Measurements from ENCODE around the gene YLPM1. TPM values are rescaled to one million over a fixed set of nuclear protein-coding genes. Genes with fewer than 3 reads are reported as not detected.

Gene YLPM1
- polyA plus RNA-seq, 4 donors, result 66.7 to 109 (median 92.9) TPM

DNA sequence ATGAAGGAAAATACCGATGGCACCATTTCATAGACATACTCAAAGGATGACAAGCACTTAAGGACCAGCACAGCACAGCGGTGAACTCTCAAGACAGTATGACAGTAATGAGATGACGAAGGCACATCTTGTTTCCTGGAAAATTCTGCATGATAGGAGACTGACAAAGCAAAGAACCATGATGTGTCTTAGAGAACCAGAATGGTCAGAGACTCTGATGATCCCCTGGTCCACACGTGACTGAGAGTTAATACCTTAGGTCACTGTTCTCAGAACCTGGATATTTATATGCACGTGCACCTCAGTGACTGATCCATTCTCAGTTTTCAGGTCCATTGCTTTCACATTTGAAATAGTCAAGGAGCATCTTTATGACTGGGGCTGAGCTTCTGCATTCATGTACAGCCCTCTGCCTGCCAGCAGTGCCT is 77.5 kb downstream of the YLPM1 start:
- no peak for DNase-seq (ENCODE audit: low read depth in 4 of 4, low spot score in 2 of 4)

DNA sequence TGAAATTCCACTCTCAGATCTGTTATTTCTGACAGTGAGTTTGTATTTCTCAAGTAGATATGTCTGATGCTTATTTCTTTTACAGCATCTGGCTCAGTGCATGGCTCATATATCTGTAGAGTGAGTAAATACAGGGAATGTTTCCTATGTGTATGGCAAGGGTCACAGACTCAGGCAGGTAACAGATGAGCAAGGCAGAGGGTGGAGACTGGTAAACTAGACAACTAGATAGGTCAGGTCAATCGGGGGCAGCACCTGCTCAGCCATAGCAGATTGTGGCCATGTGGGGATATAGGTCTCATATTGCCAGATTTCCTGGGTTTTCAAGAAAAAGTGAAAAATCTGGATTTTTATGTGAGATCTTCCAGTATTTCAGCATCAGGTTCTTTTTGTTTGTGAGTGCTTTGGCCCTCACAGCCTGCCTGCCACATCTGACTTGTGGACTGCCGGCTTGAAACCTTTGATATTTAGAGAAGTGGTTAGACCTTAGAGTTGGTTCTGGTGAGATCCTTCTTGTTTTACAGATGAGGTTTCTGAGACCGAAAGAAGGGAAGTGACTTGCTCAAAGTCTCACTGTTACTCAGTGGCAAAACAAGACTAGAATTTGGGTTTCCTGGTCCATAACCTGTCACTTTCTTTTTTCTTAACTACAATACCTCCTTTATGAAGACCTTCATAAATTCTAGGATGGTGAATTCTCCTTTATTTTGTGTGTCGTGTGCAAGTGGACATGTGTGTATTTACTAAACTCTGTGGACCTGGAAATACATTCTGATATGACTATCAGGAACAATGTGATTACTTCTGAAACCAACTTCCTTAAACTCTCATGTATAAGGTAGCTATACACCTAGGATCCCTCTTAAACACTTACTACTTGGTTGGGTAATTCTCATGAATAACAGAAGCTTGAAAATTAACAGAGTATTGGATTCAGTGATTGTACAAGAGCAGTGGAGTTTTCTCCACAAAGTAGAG is 78.4 kb downstream of the YLPM1 start:
- no peak for DNase-seq (ENCODE audit: low read depth in 4 of 4, low spot score in 2 of 4)

DNA sequence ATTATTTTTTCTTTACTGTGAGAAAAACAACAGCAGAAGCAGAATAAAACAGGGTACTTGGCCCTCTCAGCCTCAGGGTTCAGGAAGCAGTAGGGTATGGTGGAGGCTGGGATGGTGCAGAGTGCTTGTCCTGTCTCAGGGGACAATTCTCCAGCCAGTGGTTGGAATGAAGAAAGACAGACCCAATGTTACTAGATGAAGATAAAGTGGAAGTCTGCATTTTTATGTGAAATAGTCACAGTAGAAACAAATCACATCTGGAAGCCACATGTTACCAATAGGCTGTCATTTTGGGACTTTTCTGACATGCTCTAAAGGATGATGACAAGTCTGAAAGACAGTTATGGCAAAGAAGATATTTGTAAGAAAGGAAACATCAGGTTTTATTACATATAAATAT is 80.5 kb downstream of the YLPM1 start:
- no peak for DNase-seq (ENCODE audit: low read depth in 4 of 4, low spot score in 2 of 4)

DNA sequence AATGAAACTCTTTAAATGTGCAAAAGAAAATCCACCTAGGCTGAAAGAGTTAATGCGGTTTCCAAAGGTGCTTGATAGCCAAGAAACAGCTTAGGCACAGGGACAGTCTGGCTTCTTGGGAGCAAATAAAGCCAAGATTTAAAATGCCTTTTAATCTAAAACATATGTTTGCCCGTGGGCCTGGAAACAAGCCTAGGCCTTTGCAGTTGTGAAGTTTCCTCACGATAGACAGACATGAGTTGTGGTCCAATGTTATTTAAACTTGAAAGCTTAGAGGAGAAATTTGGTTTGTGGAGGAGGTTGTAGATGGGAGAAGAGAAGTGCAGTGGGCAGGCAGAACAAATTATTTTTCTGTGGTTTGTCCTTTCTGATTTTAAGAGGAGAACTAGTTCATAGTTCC is 83.1 kb downstream of the YLPM1 start:
- no peak for DNase-seq (ENCODE audit: low read depth in 4 of 4, low spot score in 2 of 4)

DNA sequence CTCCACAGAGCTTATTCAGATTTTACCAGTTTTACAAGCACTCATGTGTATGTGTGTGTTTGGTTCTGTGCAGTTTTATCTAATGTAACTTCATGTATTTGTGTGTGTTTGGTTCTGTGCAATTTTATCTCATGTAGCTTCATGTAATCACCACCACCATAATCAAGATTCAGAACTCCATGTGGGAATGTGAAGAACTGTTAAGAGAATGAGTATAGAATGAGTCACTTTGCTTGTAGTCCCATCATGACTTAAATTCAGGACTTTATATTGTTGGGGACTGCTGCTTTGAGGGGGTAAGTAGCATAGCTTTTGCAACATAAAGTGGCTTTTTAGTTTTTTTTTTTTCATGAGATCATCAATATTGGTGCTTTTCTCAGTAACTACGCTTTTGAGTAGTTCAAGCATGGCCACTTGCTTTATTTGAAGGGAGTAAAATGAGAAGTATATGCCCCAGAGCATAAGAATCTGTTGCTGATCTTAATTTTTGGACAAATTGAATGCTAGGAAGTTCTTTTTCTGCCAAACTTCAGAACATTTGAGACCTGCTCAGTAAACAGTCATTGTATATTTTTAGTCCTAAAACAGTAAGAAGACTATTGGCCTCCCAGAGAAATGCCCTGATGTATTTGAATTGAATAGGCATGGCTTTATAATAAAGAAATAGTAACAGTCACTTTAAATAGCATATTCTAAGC is 84.0 kb downstream of the YLPM1 start:
- DNase-seq (ENCODE audit: low read depth in 4 of 4, low spot score in 2 of 4), result no peak

DNA sequence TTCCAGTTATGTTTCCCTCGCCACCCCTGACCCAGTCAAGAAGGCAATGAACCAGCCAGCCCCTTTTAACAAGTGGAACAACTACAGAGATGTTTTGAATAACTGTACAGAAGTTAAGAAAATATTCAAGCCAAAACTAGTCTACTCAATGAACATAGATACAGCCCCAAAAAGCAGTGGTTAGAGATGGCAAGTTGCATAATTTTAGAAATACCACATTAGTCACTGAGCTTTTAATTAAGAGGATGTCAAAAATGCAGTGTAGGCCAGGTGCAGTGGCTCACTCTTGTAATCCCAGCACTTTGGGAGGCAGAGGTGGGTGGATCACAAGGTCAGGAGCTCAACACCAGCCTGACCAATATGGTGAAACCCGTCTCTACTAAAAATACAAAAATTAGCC is 85.7 kb downstream of the YLPM1 start:
- no peak for DNase-seq (ENCODE audit: low read depth in 4 of 4, low spot score in 2 of 4)

DNA sequence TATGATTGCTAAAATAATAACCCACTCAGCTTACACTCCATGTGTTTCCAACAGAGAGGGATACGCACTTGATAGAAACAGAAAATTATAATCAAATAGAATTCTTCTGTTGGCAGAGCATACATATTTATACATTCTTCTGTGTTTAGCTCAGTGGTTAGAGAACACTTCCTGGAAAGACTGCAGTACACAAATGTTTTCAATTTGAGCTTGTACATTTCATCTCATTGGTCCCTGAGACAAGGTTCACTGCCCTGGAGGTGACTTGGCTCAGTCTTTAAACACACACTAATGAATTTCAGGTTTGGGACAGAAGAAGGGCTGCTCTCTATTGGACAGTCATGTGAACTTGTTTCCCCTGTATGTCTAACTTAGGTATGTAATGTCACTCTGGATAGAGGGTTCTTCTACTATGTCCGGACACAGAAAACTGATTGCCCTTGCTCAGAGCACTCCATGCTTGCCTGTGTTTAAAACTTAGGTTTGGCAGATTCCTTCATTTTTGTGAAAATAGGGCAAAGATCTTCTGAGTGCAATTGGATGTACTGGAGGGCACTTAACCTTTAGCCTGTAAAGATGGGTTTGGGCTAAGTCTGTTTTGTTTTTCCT is 89.9 kb downstream of the YLPM1 start:
- DNase-seq (ENCODE audit: low read depth in 4 of 4, low spot score in 2 of 4), result no peak

DNA sequence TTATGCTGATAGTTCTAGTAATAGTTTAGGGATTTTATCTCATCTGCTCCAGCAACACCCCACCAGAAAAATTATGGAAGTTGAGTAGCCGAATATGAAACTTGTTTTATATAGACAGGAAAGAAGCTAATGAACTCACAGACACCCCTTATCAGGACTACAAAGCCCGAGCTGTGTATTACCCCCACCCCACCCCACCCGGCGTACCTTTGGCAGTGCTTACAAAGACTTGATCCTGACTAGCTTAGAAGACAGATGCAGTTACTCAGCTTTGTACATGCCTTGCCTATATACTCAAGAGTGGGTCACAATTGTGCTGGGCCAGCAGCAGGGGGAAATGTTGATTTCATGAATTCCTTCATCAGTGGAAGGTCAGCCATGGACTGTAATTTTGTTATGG is 90.5 kb downstream of the YLPM1 start:
- DNase-seq (ENCODE audit: low read depth in 4 of 4, low spot score in 2 of 4), result no peak

DNA sequence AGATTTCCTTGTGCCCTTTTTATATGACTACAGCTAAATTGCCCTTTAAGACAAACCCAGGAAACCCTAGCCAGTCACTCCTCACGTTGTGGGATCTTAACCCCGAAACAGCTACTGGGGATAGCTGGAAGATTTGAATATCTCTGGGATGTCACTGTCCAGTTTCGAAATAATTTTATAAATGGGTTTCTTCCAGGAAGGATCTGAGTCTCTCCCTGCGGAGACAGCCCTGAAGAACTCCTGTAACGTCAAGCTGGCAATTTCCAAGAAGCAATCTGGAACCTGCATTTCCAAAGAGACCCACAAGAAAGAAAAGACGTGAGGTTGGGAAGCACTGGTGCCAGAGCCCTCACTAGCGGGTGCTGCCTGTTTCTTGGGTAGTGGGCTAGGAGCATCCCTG is 91.9 kb downstream of the YLPM1 start:
- no peak for DNase-seq (ENCODE audit: low read depth in 4 of 4, low spot score in 2 of 4)

DNA sequence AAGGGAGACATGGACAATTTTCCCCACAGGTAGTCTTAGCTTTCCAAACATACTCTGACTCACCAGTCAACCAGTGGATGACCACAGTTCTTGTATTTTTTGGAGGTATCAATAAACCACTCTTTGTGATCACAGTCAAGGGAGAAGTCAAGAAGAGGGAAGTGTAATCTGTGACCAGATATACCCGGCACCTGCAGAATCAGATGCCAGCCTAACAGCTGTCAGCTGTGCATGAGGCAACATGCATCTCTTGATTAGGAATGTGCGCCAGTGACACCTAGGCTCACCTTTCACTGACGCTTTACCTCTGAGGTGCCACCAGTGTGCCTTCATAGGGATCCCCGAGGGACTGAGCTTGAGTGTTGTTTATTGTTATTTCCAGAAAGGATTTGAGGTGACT is 92.8 kb downstream of the YLPM1 start:
- DNase-seq (ENCODE audit: low read depth in 4 of 4, low spot score in 2 of 4), result no peak

DNA sequence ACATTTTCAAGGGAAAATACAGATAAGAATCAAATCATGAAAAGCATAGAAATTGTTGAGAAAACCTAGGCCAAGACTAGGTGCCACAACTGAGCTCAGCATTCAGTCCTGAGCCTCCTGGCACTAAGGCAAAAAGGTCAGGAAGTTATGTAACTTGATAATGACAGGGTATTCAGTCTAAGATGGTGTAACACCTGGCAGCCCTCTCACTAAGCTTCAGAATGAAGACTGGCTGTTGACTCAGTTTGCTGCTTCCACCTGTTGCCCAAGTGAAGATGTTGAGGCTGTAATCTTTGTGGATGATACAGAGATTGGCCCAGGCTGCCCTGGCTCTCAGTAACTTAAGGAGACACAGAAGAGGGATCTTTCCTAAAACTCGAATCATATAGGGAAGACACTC is 93.2 kb downstream of the YLPM1 start:
- no peak for DNase-seq (ENCODE audit: low read depth in 4 of 4, low spot score in 2 of 4)

DNA sequence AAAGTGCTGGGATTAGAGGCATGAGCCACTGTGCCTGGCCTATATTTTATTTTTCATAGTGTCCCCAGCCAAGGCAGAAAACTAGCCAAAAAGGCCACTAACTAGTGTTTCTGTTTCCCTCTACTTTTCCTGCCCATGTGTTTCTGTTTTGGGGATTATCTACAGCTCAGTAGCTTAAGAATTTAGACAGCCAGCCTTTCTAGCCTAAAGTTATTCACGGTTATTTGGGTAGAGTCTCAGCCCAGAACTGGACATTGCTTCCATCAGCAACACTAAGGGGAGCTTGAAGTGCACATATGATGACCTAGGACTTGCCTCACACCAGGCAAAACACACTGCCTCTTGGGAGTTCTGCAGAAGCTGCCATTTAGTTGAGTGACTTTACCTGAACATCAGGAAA is 94.9 kb downstream of the YLPM1 start:
- DNase-seq (ENCODE audit: low read depth in 4 of 4, low spot score in 2 of 4), result no peak

DNA sequence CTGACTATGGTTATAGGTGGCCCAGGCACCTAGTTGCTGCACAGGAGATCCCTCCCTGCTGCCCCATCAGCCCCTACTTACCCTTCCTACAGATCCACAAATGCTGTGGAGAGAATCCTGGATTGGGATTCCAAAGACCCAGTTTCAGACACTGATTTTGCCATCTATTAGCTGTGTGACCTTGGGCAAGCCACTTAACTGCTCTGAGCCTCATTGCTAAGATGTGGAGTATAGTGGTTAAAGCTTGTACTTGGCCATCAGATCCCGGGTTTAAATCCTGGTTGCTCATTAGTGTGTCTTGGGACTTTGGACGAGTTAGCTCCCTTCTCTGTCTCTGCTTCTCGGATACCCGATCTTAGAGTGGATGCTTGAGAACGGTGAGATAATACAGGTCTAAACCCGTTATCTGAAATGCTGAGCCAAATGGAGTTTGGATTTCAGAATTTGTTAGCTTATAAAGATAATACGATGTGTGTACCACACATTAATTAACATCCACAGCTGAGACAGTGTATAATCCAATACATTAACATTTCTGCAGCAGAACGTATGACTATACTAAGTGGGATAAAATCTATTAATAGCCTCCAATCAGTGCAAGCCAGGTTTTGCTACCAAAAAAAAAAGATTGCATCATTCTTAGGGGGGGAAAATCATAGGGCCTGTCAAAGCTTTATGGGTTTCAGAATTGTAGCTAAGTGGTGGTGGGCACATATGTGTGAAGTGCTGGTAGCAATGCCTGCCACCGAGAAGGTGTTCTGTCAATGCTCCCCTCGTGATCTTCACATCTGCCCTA is 96.8 kb downstream of the YLPM1 start:
- no peak for DNase-seq (ENCODE audit: low read depth in 4 of 4, low spot score in 2 of 4)

DNA sequence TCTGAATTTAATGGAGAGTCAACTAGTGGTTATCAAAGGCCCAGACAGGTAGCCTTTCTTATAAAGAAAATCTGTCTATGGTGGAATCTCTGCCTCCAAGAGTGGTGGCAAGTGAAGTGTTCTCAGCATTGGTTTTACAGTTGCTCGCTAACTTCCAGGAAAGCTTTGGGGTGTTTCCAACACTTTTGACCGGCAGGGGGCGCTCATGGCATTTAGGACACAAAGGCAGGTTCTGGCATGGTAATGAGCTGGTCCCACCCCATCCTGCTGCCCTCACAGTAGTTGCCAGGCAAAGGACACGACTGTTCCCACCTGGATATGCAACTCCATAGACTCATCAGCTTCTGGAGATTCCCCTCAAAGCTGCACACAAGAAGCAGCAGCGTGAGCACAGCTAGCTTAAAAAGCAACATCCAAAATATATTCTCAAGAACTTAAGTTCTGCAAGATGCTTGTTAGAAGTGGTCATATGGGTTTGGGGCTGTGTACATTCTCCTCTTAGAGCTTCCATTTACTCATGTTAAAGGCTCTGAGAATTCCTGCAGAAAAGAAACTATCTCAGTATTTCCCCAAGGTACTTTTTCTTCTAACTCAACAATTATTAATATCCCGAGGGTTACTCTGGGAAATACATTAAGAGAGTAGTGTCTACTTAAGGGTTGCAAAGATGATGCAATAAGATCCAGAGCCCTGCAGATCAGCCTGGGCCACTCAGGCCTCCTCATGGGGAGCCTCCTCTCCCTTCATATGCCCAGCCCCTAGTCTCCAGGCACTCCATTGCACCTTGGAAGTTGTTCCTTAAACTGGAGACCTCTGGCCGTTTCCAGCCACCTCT is 98.0 kb downstream of the YLPM1 start:
- DNase-seq (ENCODE audit: low read depth in 4 of 4, low spot score in 2 of 4), result peak in 3 of 4 donors; percentile 37 to 81 (median 51)

DNA sequence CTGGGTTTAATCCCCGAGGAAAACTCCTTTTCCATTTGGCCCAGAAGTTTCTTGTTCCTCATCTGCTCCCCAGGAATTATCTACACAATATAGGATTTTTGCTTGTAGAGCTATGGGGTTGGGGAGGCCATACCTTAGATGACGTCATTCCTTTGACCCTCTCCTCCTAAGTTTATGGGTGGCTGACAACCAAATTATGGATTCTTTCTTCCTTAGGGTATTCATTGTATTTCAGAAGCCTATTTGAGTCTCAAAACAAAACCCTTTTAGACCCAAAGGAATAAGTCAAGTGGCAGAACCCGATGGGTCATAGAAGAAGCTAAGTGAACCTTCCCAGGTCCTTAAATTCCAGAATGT is 98.6 kb downstream of the YLPM1 start:
- no peak for DNase-seq (ENCODE audit: low read depth in 4 of 4, low spot score in 2 of 4)

DNA sequence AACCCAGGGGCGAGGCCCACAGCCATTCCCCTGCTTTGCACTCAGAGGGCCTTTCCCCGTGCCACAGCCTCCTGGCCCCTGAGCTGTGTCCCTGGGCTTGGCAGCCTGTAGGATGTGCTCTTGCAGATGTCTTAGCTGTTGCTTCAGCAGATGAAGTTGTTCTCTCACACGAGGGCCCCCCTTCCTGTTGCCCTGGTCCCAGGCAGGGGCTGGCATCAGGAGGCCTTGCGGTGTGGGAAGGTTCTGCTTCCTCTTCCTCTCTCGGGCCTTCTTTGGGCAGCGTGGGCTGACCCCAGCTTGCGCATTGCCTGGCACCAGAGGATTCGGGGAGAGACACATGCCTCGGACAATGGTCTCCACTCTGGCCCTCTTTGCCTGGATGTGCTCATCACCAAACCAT is 100.2 kb downstream of the YLPM1 start:
- DNase-seq (ENCODE audit: low read depth in 4 of 4, low spot score in 2 of 4), result no peak

DNA sequence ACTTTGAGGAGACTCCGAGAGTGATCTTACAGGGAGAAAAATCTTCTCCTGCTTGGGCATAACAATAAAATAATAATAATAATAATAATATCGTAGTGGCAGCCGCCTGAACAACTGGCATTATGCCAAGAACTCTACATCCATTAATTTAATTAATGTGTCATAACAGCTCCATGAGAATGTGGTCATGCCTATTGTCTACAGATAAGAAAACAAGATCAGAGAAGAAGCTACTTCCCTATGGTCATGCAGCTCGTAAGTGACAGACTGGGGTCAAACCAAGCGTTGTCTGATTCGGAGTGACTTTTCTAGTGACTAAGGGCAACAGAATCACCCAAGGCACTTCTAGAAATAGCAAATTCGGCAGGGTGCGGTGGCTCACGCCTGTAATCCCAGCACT is 101.1 kb downstream of the YLPM1 start:
- DNase-seq (ENCODE audit: low read depth in 4 of 4, low spot score in 2 of 4), result no peak

DNA sequence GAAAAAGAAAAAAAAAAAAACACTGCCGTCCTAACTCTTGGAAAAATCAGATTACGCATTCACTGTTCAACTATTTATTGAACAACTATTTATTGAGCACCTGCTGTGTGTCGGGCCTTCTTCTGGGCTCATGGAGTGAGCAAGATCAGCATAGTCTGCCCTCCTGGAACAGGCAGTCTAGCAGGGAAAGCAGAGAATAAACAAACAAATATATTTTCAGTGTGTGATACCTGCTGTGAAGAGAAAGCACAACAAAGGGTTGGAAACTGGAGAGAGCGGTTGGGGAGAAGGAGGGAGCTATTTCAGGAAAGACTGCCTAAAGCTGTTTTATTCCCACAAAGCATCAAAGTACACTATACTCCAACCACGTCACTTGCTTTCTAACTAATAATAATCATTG is 102.0 kb downstream of the YLPM1 start:
- no peak for DNase-seq (ENCODE audit: low read depth in 4 of 4, low spot score in 2 of 4)

DNA sequence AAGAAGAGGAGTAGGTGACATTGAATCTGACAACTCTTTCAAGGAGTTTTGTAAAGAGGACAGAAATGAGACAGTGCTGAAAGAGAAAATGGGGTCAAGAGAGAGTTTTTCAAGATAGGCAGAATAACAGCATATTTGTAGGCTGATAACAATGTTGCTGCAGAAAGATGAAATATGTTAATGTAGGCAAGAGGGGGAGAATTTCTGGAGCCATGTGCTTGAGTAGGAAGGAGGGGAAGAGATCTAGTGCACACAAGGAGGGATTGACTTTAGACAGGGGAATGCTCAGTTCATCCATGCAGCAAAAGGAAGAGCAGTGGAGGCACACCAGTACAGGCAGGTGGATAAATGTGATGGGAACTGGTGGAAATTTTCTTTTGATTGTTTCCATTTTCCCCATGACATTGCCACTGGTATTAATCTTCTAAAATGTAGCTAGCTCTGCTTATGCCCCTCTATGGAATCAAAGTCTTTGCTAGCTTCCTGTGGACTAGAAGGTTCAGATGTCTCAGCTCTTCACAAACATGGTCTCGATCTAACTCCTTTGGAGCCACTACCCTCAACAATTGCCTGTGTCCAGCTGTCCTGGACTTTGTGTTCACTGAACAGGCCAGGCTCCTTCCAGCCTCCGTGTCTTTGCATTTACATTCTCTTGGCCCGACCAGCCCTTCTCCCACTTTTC is 103.7 kb downstream of the YLPM1 start:
- DNase-seq (ENCODE audit: low read depth in 4 of 4, low spot score in 2 of 4), result no peak

Data from left renal cortex interstitium (tissue), 4 donors.